GM12892 (cell line): ENCODE measurements around the gene SH3BP5.

Experiments
- POLR2A ChIP-seq: IDR thresholded peaks from 2 replicates; pipeline ENCODE4 v1.6.1; 2011; ENCODE audit warnings: low read depth, low read length, control low read depth
- POLR2AphosphoS5 ChIP-seq: IDR thresholded peaks from 2 replicates; pipeline ENCODE4 v1.6.1; 2011; ENCODE audit warnings: low read depth, low read length, control low read depth

DNA sequence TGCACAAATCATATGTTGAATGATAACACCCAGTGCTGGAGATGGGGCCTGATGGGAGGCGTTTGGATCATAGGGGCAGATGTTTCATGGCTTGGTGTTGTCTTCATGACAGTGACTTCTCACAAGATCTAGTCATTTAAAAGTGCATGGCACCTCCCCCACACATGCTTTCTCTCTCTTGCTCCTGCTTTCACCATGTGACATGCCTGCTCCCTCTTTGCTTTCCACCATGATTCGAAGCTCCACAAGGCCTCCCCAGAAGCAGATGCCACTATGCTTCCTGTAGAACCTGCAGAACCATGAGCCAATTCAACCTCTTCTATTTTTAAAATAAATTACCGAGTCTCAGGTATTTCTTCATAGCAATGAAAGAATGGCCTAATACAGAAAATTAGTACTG, 17.8 kb upstream of the SH3BP5 start:
- TF ChIP-seq POLR2AphosphoS5 (no peak), POLR2A (no peak)
